ENCODE data around the gene MRPL3. TPM values are rescaled to one million over a fixed set of nuclear protein-coding genes. Genes with fewer than 3 reads are reported as not detected.

MRPL3 gene
- total and polyA plus RNA-seq, 2 donors (not counting 3 experiments of a cell fraction or from before 2014, with no cell fraction given), result 49.6 to 68.2 TPM

GRCh38 chr3:131518680-131519079 is 15.9 kb upstream of the MRPL3 start:
- dilution Hi-C loops (cut with MboI; ENCODE audit: extremely low pct_ligation_motif_present, low sequenced_read_pairs), result no loop called here
- Histone ChIP-seq H2AFZ (ENCODE audit: low read depth, low read length) (no peak overlapping the region), H3K27me3 (ENCODE audit: control insufficient read depth in 2 of 2, insufficient read depth in 2 of 2, low read length in 2 of 2) (no peaks in the 10 kb centered on the region), H3K4me2 (ENCODE audit: insufficient read depth, low read length) (no peak overlapping the region), H3K36me3 (ENCODE audit: control insufficient read depth in 2 of 2, extremely low read depth in 1 of 2, insufficient read depth in 2 of 2, low read length in 2 of 2) (no peaks in the 10 kb centered on the region), H3K4me3 (replicated peaks in 1 of 3; ENCODE audit: insufficient read depth in 1 of 3, low read depth in 1 of 3, low read length in 3 of 3) (no peak overlapping the region), H4K20me1 (replicated peaks; ENCODE audit: control insufficient read depth, extremely low read depth, insufficient read depth, low read length) (no peaks in the 10 kb centered on the region), H3K4me1 (ENCODE audit: control insufficient read depth, extremely low read depth, insufficient read depth, low read length) (no peaks in the 10 kb centered on the region), H3K9me3 (replicated peaks; ENCODE audit: control insufficient read depth, insufficient read depth, low read length) (no peaks in the 10 kb centered on the region), H3K9ac (replicated peaks; ENCODE audit: extremely low read depth, insufficient read depth, low read length) (no peak overlapping the region), H3K9me1 (replicated peaks; ENCODE audit: control insufficient read depth, extremely low read depth, insufficient read depth, low read length) (no peaks in the 10 kb centered on the region), H3K27ac (ENCODE audit: insufficient read depth, low read depth, low read length) (no peak overlapping the region), H3K79me2 (ENCODE audit: control insufficient read depth, insufficient read depth, low read length) (no peaks in the 10 kb centered on the region)
- DNase-seq (ENCODE audit: low read depth, low spot score), result no peak
- FAIRE-seq, result no peak
- POLR2A ChIA-PET, result no interaction called here
- intact Hi-C loops (cut with micrococcal nuclease), result loop anchor here (10.0 kb wide), 1 partner anchor 274 kb away; no protein-coding TSS in a partner anchor
- CTCF ChIA-PET, result no interaction called here
- no TSS peak for BruUV-seq (replicated peaks)
- TF ChIP-seq, protein P1, sequence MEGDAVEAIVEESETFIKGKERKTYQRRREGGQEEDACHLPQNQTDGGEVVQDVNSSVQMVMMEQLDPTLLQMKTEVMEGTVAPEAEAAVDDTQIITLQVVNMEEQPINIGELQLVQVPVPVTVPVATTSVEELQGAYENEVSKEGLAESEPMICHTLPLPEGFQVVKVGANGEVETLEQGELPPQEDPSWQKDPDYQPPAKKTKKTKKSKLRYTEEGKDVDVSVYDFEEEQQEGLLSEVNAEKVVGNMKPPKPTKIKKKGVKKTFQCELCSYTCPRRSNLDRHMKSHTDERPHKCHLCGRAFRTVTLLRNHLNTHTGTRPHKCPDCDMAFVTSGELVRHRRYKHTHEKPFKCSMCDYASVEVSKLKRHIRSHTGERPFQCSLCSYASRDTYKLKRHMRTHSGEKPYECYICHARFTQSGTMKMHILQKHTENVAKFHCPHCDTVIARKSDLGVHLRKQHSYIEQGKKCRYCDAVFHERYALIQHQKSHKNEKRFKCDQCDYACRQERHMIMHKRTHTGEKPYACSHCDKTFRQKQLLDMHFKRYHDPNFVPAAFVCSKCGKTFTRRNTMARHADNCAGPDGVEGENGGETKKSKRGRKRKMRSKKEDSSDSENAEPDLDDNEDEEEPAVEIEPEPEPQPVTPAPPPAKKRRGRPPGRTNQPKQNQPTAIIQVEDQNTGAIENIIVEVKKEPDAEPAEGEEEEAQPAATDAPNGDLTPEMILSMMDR (IDR thresholded peaks at IDR 0.05; ENCODE audit: extremely low read depth in 1 of 2, insufficient read depth in 1 of 2, low read depth in 1 of 2, low read length in 2 of 2), result no peak
- TF ChIP-seq GATA2 (IDR thresholded peaks at IDR 0.05; ENCODE audit: insufficient read depth, insufficient read length, low read depth, low read length), result no peak
- TF ChIP-seq, protein P2, sequence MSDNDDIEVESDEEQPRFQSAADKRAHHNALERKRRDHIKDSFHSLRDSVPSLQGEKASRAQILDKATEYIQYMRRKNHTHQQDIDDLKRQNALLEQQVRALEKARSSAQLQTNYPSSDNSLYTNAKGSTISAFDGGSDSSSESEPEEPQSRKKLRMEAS (IDR thresholded peaks at IDR 0.05; ENCODE audit: insufficient read depth, insufficient read length), result no peak
- no peak for TF ChIP-seq MYC (IDR thresholded peaks at IDR 0.05; ENCODE audit: low read depth, low read length)
- no peak for TF ChIP-seq FOS (IDR thresholded peaks at IDR 0.05; ENCODE audit: borderline replicate concordance, insufficient read depth, low read length)
- no peak for TF ChIP-seq JUN (IDR thresholded peaks at IDR 0.05; ENCODE audit: borderline replicate concordance, insufficient read depth, insufficient read length, low read depth)
- no peak for TF ChIP-seq POLR2A (IDR thresholded peaks at IDR 0.05; ENCODE audit: low read depth, low read length)
- TF ChIP-seq POLR2AphosphoS5 (IDR thresholded peaks at IDR 0.05; ENCODE audit: insufficient read depth, low read depth, low read length), result no peak
- no peak for TF ChIP-seq EZH2 (IDR thresholded peaks at IDR 0.05; ENCODE audit: borderline replicate concordance, low read depth, low read length, severe bottlenecking)
